C4-2B (cell line): Measurements from ENCODE around the gene PFN3.

Experiments
- H3K27ac ChIP-seq: fragments of 450-650 bp; 2 replicates; pipeline ENCODE4 v1.5.1; 2017
- CTCF ChIP-seq: fragments of 450-650 bp; conservative IDR thresholded peaks from 2 replicates; pipeline ENCODE4 v1.5.1; 2017; ENCODE audit warnings: mild to moderate bottlenecking
- ZFX ChIP-seq: fragments of 450-650 bp; IDR thresholded peaks from 2 replicates; pipeline ENCODE4 v1.6.1; 2017

Gene PFN3

GRCh38 chr5:177356746-177357145 lies 43.7 kb downstream of the PFN3 start:
- TF ChIP-seq ZFX (no peak), CTCF (no peak)
- H3K27ac ChIP-seq = no peak overlapping the region

DNA sequence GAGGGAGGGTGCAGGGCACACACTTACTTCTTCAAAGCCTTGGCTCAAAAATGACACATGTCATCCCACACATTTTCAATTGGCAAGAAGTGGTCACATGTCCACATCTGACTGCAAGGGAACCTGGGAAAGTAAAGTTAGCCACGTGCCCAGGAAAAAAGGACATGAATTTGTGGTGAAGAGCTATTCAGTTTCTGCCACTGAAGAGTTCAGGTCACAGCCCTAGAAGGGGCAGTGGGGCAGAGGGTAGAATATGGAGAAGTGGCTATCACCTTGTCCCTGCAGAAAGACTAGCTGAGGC lies 44.6 kb downstream of the PFN3 start:
- no peak overlapping the region for H3K27ac ChIP-seq
- TF ChIP-seq ZFX (no peak), CTCF (no peak)

DNA sequence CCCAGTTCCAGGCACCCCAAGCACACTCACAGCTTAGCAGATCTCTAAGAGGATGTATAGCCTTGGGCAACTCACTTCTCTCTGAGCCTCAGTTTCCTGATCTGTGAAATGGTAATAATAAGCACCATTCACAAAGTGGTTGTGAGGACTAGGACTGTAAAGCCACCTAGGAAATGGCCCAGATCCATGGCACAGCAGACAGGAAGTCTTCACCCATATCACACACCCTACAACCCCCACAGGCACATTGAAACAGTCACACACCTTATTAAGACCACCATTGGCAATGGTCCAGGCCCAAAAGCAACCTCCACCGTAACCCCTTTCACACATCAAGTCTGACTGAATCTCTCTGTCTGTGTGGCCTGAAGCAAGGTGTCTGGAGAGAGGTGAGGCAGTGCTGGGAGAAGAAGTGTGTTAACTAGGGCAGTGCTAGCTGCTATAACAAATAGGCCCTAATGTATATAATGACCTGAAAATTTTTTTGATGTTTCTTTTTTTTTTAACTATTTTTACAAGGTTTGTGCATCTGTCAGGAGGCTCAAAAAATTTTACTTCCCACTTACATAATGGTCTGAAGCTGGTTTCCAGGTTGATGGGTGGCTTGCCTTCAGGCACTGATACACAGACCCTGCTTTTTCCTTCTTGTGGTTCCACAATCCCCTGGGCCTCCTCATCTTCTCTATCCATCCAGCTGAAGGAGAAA lies 45.1 kb downstream of the PFN3 start:
- H3K27ac ChIP-seq = no peak overlapping the region

GRCh38 chr5:177354711-177355110 lies 45.8 kb downstream of the PFN3 start:
- TF ChIP-seq CTCF (no peak), ZFX (no peak)
- no peak overlapping the region for H3K27ac ChIP-seq

More for the DNA sequence above, 45.1 kb downstream of the PFN3 start:
- TF ChIP-seq CTCF (no peak), ZFX (no peak)

GRCh38 chr5:177354256-177354655 lies 46.2 kb downstream of the PFN3 start:
- TF ChIP-seq CTCF (no peak), ZFX (no peak)
- no peak overlapping the region for H3K27ac ChIP-seq

DNA sequence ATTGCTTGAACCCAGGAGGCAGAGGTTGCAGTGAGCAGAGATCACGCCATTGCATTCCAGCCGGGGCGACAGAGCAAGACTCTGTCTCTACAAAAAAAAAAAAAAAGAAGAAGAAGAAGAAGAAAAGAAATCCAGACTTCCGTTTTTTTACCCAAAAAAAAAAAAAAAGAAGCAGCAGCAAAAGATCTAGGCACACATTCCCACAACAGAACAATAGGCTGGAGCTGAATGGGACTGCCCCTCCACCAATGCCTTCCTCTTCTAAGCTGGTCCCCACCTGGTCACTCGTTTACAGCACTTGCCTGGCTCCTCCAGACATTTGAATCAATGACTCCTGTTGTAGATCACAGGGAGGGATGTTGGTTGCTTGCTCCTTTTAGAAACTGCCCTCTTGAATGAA lies 47.4 kb downstream of the PFN3 start:
- TF ChIP-seq CTCF (no peak), ZFX (no peak)
- no peak overlapping the region for H3K27ac ChIP-seq

- H3K27ac ChIP-seq = peak within 1 kb of the TSS; percentile 85
Measured at GRCh38 chr5:177351392-177352329, 48.8 kb downstream of the PFN3 start, which contains the start of gene LMAN2. Gene LMAN2, minus strand, starts transcription at chr5:177351668. Its CDS starts 21 bp downstream, at chr5:177351647.

More at GRCh38 chr5:177351392-177352329, 48.8 kb downstream of the PFN3 start, which contains the start of gene LMAN2:
- no peak for TF ChIP-seq CTCF
- TF ChIP-seq ZFX = peak; percentile 54; the same call in 1 of the 2 replicates
